Measurements from ENCODE around the gene APOLD1. TPM values are rescaled to one million over a fixed set of nuclear protein-coding genes. Genes with fewer than 3 reads are reported as not detected.
A peak's percentile ranks its signal among the peaks of the same experiment; 100 is the strongest.

The APOLD1 gene, protein sequence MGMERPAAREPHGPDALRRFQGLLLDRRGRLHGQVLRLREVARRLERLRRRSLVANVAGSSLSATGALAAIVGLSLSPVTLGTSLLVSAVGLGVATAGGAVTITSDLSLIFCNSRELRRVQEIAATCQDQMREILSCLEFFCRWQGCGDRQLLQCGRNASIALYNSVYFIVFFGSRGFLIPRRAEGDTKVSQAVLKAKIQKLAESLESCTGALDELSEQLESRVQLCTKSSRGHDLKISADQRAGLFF
- polyA plus RNA-seq (0.38 and 1.1 TPM in 2 replicates), polyA minus RNA-seq (0.58 and 0.73 TPM in 2 replicates)

DNA sequence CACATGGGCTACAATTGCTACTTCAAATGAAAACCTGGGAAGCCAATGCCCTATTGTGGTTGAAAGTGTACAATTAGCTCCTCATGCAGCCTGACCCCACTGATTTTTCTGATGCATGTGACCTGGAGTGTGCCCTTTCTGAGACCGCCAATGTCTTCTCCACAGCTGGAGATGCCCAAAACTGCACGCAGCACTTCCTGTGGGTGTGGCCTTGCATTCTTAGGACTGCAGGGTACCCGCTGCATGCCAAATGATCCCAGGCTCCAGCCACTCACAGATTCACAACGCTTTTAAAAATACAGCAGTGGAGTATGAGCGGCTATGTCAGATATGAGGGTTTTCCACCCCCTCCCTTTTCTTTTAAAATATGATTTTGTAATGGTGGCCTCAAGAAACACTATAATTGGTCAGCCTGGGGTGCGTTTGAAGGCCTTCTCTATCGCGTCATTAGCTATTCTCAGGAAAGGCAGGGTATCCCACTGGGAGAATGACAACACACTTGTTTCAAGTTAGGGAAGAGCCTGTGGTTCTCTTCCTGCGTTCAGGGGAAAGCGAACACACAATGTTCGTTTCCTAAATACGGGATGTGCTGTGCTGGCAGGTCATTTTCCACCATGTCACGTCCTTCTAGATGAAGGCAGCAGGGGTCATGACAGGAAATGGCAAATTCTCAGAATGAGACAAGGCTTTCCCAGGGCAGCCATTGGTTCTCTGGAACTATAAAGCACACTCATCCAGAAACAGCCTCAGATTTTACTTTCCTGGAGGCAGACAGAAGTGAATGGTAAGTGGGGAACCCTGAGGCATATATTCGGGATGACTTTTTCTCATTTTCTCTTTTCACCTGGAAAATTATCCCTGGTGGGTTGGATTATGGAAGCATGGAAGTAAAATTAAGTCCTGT is at the start of gene APOLD1:
TSS of gene APOLD1 (plus strand) at position 749 of the 904 bp plus-strand sequence. CDS start at position 782, 33 bp downstream.
- no peak within 1 kb of the TSS for H3K27ac ChIP-seq (ENCODE audit: low read length)

More for the DNA sequence above, at the start of gene APOLD1:
- H3F3A ChIP-seq (ENCODE audit: insufficient read depth, low read length, poor library complexity, severe bottlenecking), result no peaks in the 10 kb centered on the region
- H3K27me3 ChIP-seq (ENCODE audit: insufficient read depth, low read depth, low read length), result no peaks in the 10 kb centered on the region
- no peaks in the 10 kb centered on the region for H3K36me3 ChIP-seq (ENCODE audit: insufficient read depth, low read length)
- H4K20me1 ChIP-seq (ENCODE audit: insufficient read depth), result no peaks in the 10 kb centered on the region
- no peak within 1 kb of the TSS for H3K9ac ChIP-seq (ENCODE audit: low read length)
- TF ChIP-seq EZH2 (IDR thresholded peaks at IDR 0.05; ENCODE audit: borderline replicate concordance, insufficient read depth, low read length, poor library complexity, severe bottlenecking) (no peak), CTCF (IDR thresholded peaks at IDR 0.05; ENCODE audit: poor library complexity, severe bottlenecking) (no peak), EP300 (conservative IDR thresholded peaks at IDR 0.05; ENCODE audit: poor library complexity, severe bottlenecking) (no peak), MXI1 (conservative IDR thresholded peaks at IDR 0.05; ENCODE audit: poor library complexity, severe bottlenecking) (no peak), POLR2AphosphoS5 (IDR thresholded peaks at IDR 0.05) (no peak), SMC3 (conservative IDR thresholded peaks at IDR 0.05; ENCODE audit: poor library complexity) (no peak), RAD21 (conservative IDR thresholded peaks at IDR 0.05) (no peak), TAF1 (IDR thresholded peaks at IDR 0.05; ENCODE audit: low read depth) (no peak), REST (IDR thresholded peaks at IDR 0.05; ENCODE audit: borderline replicate concordance) (no peak)
- no peaks in the 10 kb centered on the region for H3K79me2 ChIP-seq (replicated peaks; ENCODE audit: insufficient read depth, low read length)
- H2AFZ ChIP-seq (ENCODE audit: low read depth, low read length), result no peak within 1 kb of the TSS
- no peaks in the 10 kb centered on the region for H3K9me3 ChIP-seq (ENCODE audit: low read length)
- H3K9me2 ChIP-seq (ENCODE audit: insufficient read depth, low read length), result no peaks in the 10 kb centered on the region
- no peak within 1 kb of the TSS for H3K4me2 ChIP-seq (ENCODE audit: low read length)
- peak within 1 kb of the TSS; percentile 61 for H3K4me3 ChIP-seq (ENCODE audit: low read length)

Data from neural cell (in vitro differentiated cells).